Activated naive CD8-positive, alpha-beta T cell treated with anti-CD3 and anti-CD28 coated beads, Interleukin-2, amount 50 U/mL, for 24 hours (primary cell): ENCODE results near the gene CHRDL1.

Experiments
- ATAC-seq: fragments of 150-1000 bp; cut with Tn5 transposase; one replicate; pipeline ENCODE4 v1.10.0; 2021
- DNase-seq: peaks from one replicate; pipeline ENCODE4 v3.0.0; 2021
- H3K27ac Mint-ChIP-seq: one replicate; pipeline ENCODE4 v1.8.0; 2021; ENCODE audit warnings: mild to moderate bottlenecking, mixed read lengths
- H3K27me3 Mint-ChIP-seq: one replicate; pipeline ENCODE4 v1.8.0; 2021; ENCODE audit warnings: mixed read lengths
- H3K36me3 Mint-ChIP-seq: one replicate; pipeline ENCODE4 v1.8.0; 2021; ENCODE audit warnings: low read depth, mixed read lengths
- H3K4me1 Mint-ChIP-seq: one replicate; pipeline ENCODE4 v1.8.0; 2021; ENCODE audit warnings: mixed read lengths
- H3K4me3 Mint-ChIP-seq: one replicate; pipeline ENCODE4 v1.8.0; 2021; ENCODE audit warnings: mild to moderate bottlenecking, moderate library complexity, mixed read lengths
- H3K9me3 Mint-ChIP-seq: one replicate; pipeline ENCODE4 v1.8.0; 2021; ENCODE audit warnings: mixed read lengths

CHRDL1 gene

DNA sequence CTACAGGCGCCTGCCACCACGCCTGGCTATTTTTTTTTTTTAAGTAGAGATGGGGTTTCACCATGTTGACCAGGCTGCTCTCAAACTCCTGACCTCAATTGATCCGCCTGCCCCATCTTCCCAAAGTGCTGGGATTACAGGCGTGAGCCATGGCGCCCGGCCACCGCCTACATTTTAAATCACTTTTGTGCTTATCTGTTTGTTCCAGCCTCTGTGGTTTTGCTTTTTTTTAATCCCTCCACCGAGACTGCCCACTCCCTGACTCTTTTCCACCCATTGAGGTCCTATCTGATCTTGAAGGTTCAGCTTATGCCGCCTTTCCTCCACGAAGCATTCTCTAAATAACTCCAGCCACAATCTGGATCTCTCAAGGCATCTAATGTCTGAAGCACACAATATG lies 73.5 kb downstream of the CHRDL1 start:
- H3K27ac Mint-ChIP-seq = no peak overlapping the region
- no peak for DNase-seq
- ATAC-seq = no peak
- no peaks in the 10 kb centered on the region for H3K4me1 Mint-ChIP-seq
- no peaks in the 10 kb centered on the region for H3K27me3 Mint-ChIP-seq
- H3K36me3 Mint-ChIP-seq = no peaks in the 10 kb centered on the region
- H3K4me3 Mint-ChIP-seq = no peak overlapping the region
- H3K9me3 Mint-ChIP-seq = no peaks in the 10 kb centered on the region

DNA sequence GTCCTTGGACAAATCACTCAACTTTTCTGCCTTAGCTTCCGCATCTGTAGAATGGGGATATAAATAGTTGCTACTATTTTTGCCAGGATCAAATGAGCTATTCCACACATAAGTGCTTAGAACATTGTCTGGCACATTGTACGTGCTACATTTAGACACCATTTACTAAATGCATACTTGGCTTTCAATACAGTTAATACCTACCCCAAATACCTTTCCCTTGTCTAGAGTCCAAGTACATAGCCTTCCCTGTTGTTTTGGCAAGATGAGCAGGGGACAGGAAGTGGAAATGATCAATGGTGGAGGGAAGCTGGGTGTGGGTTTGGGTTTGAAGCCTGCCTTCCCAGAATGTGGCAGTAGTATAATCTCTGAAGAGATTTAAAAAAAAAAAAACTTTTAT lies 82.0 kb downstream of the CHRDL1 start:
- no peaks in the 10 kb centered on the region for H3K9me3 Mint-ChIP-seq
- H3K36me3 Mint-ChIP-seq = no peaks in the 10 kb centered on the region
- no peaks in the 10 kb centered on the region for H3K4me1 Mint-ChIP-seq
- H3K27ac Mint-ChIP-seq = no peak overlapping the region
- no peak overlapping the region for H3K4me3 Mint-ChIP-seq
- no peaks in the 10 kb centered on the region for H3K27me3 Mint-ChIP-seq
- ATAC-seq (no peak), DNase-seq (no peak)

DNA sequence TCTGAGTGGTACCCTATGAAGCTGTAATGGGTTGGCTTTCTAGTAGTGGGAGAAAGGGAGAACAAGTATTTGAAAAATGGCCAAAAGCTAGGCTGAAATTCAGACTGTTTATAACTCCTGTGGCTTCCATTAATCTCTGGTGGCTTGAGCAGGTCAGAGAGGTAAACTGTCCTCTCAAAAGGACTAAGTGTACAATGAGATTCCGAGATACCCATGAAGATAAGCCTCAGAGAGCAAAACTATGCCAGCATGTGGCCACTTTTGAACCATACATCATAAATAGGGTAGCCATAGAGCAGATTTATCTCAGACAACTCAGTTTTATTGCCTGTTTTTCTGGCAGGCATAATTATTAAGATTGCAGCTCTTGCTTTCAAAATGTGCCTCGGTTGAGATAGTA lies 89.2 kb downstream of the CHRDL1 start:
- no peaks in the 10 kb centered on the region for H3K36me3 Mint-ChIP-seq
- DNase-seq (no peak), ATAC-seq (no peak)
- no peaks in the 10 kb centered on the region for H3K4me1 Mint-ChIP-seq
- H3K9me3 Mint-ChIP-seq = no peaks in the 10 kb centered on the region
- no peak overlapping the region for H3K4me3 Mint-ChIP-seq
- H3K27ac Mint-ChIP-seq = no peak overlapping the region
- H3K27me3 Mint-ChIP-seq = no peaks in the 10 kb centered on the region

DNA sequence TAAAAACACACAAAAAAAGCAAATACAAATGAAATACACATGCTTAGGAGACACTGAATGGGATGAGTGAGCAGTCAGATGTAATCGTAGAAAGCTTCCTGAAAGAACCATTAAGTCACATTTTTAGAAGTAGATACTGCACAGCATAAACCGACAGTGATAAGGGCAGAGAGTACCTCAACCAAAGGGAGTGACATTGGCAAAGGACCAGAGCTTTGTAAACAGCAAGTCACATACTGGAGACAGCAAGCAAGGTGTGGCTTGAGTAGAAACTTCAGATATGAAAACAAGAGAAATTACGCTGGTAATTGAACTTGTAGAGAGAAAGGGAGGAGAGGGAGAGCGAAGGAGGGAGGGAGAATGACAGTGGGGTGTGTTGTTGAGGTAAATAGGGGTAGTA lies 92.0 kb downstream of the CHRDL1 start:
- ATAC-seq = no peak
- Mint-ChIP-seq H3K4me3 (no peak overlapping the region), H3K27me3 (no peaks in the 10 kb centered on the region), H3K36me3 (no peaks in the 10 kb centered on the region), H3K9me3 (no peaks in the 10 kb centered on the region), H3K4me1 (no peaks in the 10 kb centered on the region), H3K27ac (no peak overlapping the region)
- no peak for DNase-seq

DNA sequence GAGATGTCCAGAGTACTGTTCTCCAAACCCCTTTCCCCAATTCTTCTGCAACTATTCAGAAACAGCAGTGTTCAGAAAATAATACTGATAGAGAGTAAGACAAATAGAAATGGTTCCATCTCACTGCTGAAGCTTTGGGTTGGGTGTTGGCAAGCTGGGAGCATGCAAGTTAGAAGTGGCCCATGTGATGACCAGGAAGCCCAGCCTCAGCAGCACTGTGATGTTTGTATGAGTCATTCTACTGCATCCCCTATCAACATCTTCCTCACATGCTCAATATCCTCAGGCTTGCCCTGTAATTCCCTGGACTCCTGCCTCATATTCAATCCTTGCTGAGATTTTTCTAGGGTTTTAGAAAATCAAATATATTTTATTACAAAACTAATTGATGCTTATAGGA lies 96.5 kb downstream of the CHRDL1 start:
- Mint-ChIP-seq H3K9me3 (no peaks in the 10 kb centered on the region), H3K27me3 (no peaks in the 10 kb centered on the region), H3K36me3 (no peaks in the 10 kb centered on the region), H3K27ac (no peak overlapping the region), H3K4me3 (no peak overlapping the region), H3K4me1 (no peaks in the 10 kb centered on the region)
- ATAC-seq (no peak), DNase-seq (no peak)

DNA sequence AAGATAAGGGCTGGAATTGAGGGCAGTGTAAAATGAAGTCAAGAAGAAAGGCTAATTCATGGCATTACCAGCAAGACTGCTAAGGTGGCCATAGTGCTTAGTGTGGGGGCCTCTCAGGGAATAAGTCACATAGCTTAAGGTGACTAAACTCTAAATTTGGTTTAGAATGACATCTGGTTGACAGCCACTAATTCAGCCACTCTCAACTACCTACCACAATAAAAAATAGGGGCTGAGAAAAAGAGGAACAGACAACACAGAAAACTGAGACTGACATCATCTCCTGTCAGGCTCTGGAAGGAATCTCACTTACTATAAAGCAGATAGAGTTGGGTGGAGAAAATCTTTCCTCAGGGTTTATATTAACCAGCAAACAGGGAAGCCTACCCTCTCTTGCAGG lies 96.9 kb downstream of the CHRDL1 start:
- DNase-seq = no peak
- no peaks in the 10 kb centered on the region for H3K4me1 Mint-ChIP-seq
- H3K9me3 Mint-ChIP-seq = no peaks in the 10 kb centered on the region
- ATAC-seq = no peak
- H3K36me3 Mint-ChIP-seq = no peaks in the 10 kb centered on the region
- no peak overlapping the region for H3K4me3 Mint-ChIP-seq
- H3K27ac Mint-ChIP-seq = no peak overlapping the region
- H3K27me3 Mint-ChIP-seq = no peaks in the 10 kb centered on the region

DNA sequence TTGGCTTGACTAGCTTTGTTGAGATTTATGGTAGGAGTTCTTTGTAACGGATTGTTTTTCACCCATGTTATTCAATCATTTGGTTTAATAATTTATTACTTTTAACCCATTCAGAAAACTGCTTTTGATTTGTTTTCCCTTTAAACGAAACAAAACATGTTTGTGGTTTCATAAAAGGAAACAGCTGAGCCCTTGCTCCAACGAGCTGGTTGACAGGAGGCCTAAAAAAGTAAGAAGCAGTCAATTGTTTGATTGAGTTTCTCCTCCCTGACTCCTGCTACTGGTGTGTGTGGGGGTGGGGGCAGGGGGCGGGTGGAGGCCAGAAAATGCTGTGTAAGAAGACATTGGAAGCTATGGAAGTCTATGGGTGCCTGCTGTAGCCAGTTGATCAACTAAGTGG lies 102.8 kb downstream of the CHRDL1 start:
- Mint-ChIP-seq H3K4me3 (no peak overlapping the region), H3K4me1 (no peaks in the 10 kb centered on the region), H3K27ac (no peak overlapping the region), H3K27me3 (no peaks in the 10 kb centered on the region), H3K9me3 (no peaks in the 10 kb centered on the region), H3K36me3 (no peaks in the 10 kb centered on the region)
- ATAC-seq (no peak), DNase-seq (no peak)

DNA sequence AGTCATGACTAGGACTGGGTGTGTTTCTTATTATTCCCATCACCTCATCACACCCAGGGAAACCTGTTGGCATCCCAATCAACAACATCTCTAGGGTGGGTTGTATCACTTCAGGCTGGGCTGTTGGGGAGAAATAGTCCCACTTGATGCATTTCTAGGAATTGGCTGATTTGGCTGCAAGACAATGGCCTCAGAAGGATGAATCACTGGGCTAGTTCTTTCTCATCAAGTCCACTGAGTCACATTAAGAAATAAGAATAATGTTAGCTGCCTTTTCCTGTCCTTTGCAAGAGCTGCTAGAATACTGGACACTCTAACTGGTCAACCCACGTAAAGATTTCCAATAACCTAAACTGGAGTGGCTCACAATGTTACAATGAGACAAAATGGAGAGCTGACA lies 104.2 kb downstream of the CHRDL1 start:
- Mint-ChIP-seq H3K36me3 (no peaks in the 10 kb centered on the region), H3K27me3 (no peaks in the 10 kb centered on the region), H3K4me3 (no peak overlapping the region), H3K27ac (no peak overlapping the region), H3K9me3 (no peaks in the 10 kb centered on the region), H3K4me1 (no peaks in the 10 kb centered on the region)
- DNase-seq = no peak
- no peak for ATAC-seq

DNA sequence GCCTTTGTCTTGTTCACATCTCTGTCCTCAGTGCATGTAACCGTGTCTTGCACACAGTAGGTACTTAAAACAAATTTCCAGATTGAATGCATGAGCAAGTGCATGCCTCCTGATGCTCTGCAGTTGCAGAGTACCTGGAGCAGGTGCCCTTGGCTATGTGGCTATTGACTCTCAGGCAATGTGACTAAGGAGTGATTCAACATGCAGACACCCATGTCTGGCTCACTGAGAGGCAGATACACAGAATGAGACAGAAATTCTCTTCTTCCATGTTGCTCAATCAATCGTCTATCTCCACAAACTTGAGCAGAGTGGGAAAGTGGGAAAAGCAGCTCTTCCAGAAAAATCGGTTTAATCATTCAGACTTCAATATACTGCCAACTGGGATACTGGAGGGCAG lies 111.0 kb downstream of the CHRDL1 start:
- H3K9me3 Mint-ChIP-seq = no peaks in the 10 kb centered on the region
- H3K4me3 Mint-ChIP-seq = no peak overlapping the region
- no peaks in the 10 kb centered on the region for H3K27me3 Mint-ChIP-seq
- H3K4me1 Mint-ChIP-seq = no peaks in the 10 kb centered on the region
- H3K36me3 Mint-ChIP-seq = no peaks in the 10 kb centered on the region
- no peak overlapping the region for H3K27ac Mint-ChIP-seq
- DNase-seq (no peak), ATAC-seq (no peak)

DNA sequence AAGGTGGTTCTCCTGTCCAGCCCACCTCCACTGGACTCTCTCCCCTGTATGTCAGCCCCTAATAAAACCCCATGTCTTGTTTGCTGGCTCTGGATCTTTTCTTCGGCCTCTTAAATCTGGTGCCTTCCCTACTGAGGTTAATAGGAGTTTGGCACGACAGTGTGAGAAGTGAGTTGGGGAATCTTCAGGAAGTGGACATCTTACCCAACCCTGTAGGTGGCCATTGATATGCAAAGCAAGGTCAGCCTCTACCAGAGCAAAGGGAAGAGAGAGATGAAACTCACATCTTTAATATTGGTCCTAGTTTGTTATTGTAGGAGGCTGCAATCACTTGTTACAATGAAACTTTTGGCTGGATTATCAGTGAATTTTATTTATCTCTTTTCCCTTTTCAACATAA lies 111.7 kb downstream of the CHRDL1 start:
- H3K4me1 Mint-ChIP-seq = no peaks in the 10 kb centered on the region
- no peaks in the 10 kb centered on the region for H3K9me3 Mint-ChIP-seq
- H3K27ac Mint-ChIP-seq = no peak overlapping the region
- no peak for DNase-seq
- no peaks in the 10 kb centered on the region for H3K36me3 Mint-ChIP-seq
- H3K4me3 Mint-ChIP-seq = no peak overlapping the region
- no peaks in the 10 kb centered on the region for H3K27me3 Mint-ChIP-seq
- no peak for ATAC-seq

DNA sequence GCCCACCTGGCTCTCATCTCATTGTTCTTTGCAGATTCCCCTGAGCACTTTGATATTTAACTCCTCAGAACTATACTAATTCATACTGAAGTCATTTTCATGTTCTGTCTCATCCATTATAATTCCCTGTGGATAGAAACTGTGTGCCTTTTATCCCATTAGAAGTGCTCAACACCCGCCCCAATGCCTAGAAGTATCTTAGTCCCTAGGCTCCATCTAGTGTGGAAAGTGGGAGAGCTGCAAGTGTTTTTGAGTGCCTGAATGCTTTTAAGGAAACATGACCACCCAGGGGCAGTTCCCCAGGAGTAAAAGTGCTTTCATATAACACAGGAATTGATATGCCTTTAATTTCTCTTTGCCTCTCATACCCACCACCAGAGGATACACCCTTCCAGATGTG lies 117.0 kb downstream of the CHRDL1 start:
- no peaks in the 10 kb centered on the region for H3K9me3 Mint-ChIP-seq
- H3K4me1 Mint-ChIP-seq = no peaks in the 10 kb centered on the region
- no peaks in the 10 kb centered on the region for H3K36me3 Mint-ChIP-seq
- H3K27me3 Mint-ChIP-seq = no peaks in the 10 kb centered on the region
- no peak for DNase-seq
- H3K27ac Mint-ChIP-seq = no peak overlapping the region
- H3K4me3 Mint-ChIP-seq = no peak overlapping the region
- ATAC-seq = no peak

DNA sequence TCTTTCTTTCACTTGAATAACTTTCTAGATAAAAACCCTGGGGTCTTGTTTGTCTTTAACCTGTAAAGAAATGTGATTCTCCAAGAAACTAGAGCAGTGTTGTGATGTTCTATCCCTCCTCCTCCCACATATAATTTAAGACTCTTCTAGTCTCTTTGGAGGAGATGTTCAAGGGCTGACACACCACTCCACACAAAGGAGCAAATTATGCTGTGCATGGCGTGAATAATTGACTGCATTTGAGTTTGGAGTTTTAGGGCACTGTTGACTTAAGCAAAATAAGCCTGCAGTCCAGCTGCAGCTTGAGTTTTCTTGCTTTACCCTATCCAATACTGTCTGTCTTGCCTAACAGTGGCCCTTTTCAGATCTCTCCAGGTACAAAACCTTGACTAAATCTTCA lies 119.7 kb downstream of the CHRDL1 start:
- ATAC-seq (no peak), DNase-seq (no peak)
- Mint-ChIP-seq H3K27ac (no peak overlapping the region), H3K36me3 (no peaks in the 10 kb centered on the region), H3K9me3 (no peaks in the 10 kb centered on the region), H3K4me3 (no peak overlapping the region), H3K4me1 (no peaks in the 10 kb centered on the region), H3K27me3 (no peaks in the 10 kb centered on the region)

DNA sequence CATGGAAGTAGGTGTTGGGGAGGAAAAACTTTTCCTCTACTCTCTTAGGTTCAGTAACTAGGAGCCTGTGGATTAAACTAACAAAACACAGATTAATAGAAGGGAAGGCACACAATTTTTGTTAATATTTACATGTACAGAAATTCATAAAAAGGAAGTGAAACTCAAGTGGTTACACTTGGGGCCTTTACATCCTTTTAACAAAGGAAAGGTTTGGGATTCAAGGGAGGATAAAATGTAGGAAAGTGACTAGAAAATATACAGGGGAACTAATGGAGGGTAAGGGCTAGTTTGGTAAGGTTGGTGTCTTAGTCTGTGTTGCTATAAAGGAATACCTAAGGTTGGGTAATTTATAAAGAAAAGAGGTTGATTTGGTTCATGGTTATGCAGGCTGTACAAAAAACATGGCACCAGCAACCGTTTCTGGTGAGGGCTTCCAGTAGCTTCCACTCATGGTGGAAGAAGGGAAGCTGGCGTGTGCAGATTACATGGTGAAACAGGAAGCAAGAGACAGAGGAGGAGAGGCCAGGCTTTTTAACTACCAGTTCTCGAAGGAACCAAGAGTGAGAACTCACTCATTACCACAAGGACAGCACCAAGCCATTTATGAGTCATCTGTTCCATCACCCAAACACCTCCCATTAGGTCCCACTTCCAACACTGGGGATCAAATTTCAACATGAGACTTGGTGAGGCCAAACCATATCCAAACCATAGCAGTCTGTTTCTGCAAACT lies 124.4 kb downstream of the CHRDL1 start:
- Mint-ChIP-seq H3K4me1 (no peaks in the 10 kb centered on the region), H3K27ac (no peak overlapping the region), H3K4me3 (no peak overlapping the region), H3K9me3 (no peaks in the 10 kb centered on the region), H3K36me3 (no peaks in the 10 kb centered on the region), H3K27me3 (no peaks in the 10 kb centered on the region)
- no peak for DNase-seq
- ATAC-seq = no peak

DNA sequence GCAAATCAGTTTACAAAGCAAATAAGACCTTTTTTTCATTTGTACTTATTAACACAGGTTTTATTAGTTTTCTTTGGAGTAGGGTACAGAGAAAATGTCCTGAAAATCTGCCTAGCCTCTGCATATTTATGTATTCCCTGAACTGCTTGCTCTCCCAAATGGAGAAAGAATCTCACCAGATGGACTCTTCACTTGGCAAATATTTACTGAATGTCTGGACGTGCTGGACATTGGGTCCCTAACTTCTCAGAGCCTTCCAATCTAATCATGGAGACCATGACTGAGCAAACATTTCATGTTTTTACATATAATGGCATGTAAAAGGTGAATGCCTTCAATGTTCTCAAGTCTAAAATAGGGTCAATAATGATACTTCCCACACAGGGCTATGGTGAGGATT lies 126.0 kb downstream of the CHRDL1 start:
- Mint-ChIP-seq H3K27ac (no peak overlapping the region), H3K27me3 (no peaks in the 10 kb centered on the region), H3K36me3 (no peaks in the 10 kb centered on the region), H3K4me1 (no peaks in the 10 kb centered on the region), H3K4me3 (no peak overlapping the region), H3K9me3 (no peaks in the 10 kb centered on the region)
- ATAC-seq (no peak), DNase-seq (no peak)

DNA sequence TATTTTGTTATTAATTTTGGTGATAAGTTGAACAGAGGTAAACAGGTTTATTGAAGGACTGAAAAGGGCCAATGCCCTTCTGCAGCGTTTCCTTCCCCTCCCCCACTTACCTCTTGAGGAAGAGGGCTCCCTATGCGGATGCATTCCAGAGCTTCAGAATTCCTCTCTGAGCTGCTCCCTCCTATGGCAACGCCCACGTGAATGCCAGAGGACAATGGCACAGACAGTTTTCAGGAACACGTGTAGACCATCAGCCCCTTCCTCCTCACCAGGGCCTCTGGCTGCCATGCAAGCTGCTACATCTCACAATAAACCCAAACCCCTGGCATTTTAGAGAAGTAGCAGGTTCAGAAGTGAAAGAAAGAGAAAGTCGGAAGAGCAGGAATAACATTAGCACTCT lies 127.9 kb downstream of the CHRDL1 start:
- ATAC-seq (no peak), DNase-seq (no peak)
- Mint-ChIP-seq H3K9me3 (no peaks in the 10 kb centered on the region), H3K4me3 (no peak overlapping the region), H3K27me3 (no peaks in the 10 kb centered on the region), H3K4me1 (no peaks in the 10 kb centered on the region), H3K36me3 (no peaks in the 10 kb centered on the region), H3K27ac (no peak overlapping the region)
